GM12878 (cell line): ENCODE measurements around the gene ZNF891.

Experiments used
- CTCF ChIP-seq, 3 experiments: IDR thresholded peaks in 2 of 3; conservative IDR thresholded peaks in 1 of 3; 2 replicates each; pipeline ENCODE4 v1.5.1; 2011; ENCODE audit warnings: low read depth in 3 of 3, low read length in 3 of 3, mild to moderate bottlenecking in 3 of 3, control low read depth in 2 of 3, moderate library complexity in 2 of 3, inconsistent platforms in 1 of 3, mixed read lengths in 1 of 3; ENCODE audit not compliant: control insufficient read depth in 2 of 3, insufficient read depth in 1 of 3; ENCODE audit errors: extremely low read depth in 1 of 3
- EP300 ChIP-seq, 2 experiments: fragments of 150-350 bp in 1 of 2; IDR thresholded peaks; 2 replicates each; pipeline ENCODE4 v1.6.1; 2011 to 2012; ENCODE audit warnings: low read depth in 2 of 2, low read length in 2 of 2, borderline replicate concordance in 1 of 2, improper control_type of control experiment in 1 of 2, inconsistent platforms in 1 of 2; ENCODE audit not compliant: control insufficient read depth in 1 of 2
- EZH2 ChIP-seq: IDR thresholded peaks from 2 replicates; pipeline ENCODE4 v1.6.1; 2012; ENCODE audit warnings: low read depth, mild to moderate bottlenecking, control low read depth, inconsistent platforms, low read length, borderline replicate concordance; ENCODE audit not compliant: control insufficient read depth
- KDM1A ChIP-seq: fragments of 200-600 bp; sonication (generic); IDR thresholded peaks from 2 replicates; pipeline ENCODE4 v1.6.1; 2016; ENCODE audit warnings: borderline replicate concordance
- KLF5 ChIP-seq: fragments of 450-650 bp; IDR thresholded peaks from 2 replicates; pipeline ENCODE4 v1.6.1; 2014; ENCODE audit warnings: mild to moderate bottlenecking; ENCODE audit not compliant: partially characterized antibody
- POLR2A ChIP-seq: IDR thresholded peaks from 2 replicates; pipeline ENCODE4 v1.6.1; 2011; ENCODE audit warnings: low read depth, mild to moderate bottlenecking, low read length
- POLR2AphosphoS5 ChIP-seq: IDR thresholded peaks from 2 replicates; pipeline ENCODE4 v1.6.1; 2011; ENCODE audit warnings: mild to moderate bottlenecking, low read length, inconsistent platforms
- RAD21 ChIP-seq: IDR thresholded peaks from 2 replicates; pipeline ENCODE4 v1.6.1; 2011; ENCODE audit warnings: mild to moderate bottlenecking, low read depth, low read length, moderate library complexity; ENCODE audit not compliant: insufficient read depth
- RCOR1 ChIP-seq: conservative IDR thresholded peaks from 2 replicates; pipeline ENCODE4 v1.6.1; 2012; ENCODE audit warnings: low read depth, low read length, improper control_type of control experiment
- RFX5 ChIP-seq: IDR thresholded peaks from 2 replicates; pipeline ENCODE4 v1.6.1; 2011; ENCODE audit warnings: low read depth, low read length, improper control_type of control experiment
- SREBF2 ChIP-seq: IDR thresholded peaks from 2 replicates; pipeline ENCODE4 v1.6.1; 2012; ENCODE audit warnings: mild to moderate bottlenecking, low read length
- TCF3 ChIP-seq: IDR thresholded peaks from 2 replicates; pipeline ENCODE4 v1.6.1; 2012; ENCODE audit warnings: low read depth, mild to moderate bottlenecking, low read length, borderline replicate concordance; ENCODE audit not compliant: insufficient read depth
- YBX1 ChIP-seq: fragments of 450-650 bp; IDR thresholded peaks from 2 replicates; pipeline ENCODE4 v1.6.1; 2016; ENCODE audit warnings: antibody characterized with exemption
- ZNF24 ChIP-seq: fragments of 450-650 bp; IDR thresholded peaks from 2 replicates; pipeline ENCODE4 v1.6.1; 2017; ENCODE audit warnings: antibody characterized with exemption, mild to moderate bottlenecking

GRCh38 chr12:133165776-133166175 lies 35.7 kb upstream of the ZNF891 start:
- no peak for TF ChIP-seq RFX5
- no peak for TF ChIP-seq RAD21
- TF ChIP-seq POLR2A = no peak
- TF ChIP-seq EP300 (IDR thresholded peaks at IDR 0.05; ENCODE audit: borderline replicate concordance in 1 of 2, control insufficient read depth in 1 of 2, low read depth in 2 of 2, low read length in 2 of 2) = no peak
- no peak for TF ChIP-seq KDM1A
- no peak for TF ChIP-seq TCF3
- no peak for TF ChIP-seq CTCF (IDR thresholded peaks at IDR 0.05 in 2 of 3, conservative IDR thresholded peaks at IDR 0.05 in 1 of 3; ENCODE audit: control insufficient read depth in 2 of 3, extremely low read depth in 1 of 3, insufficient read depth in 1 of 3, low read depth in 3 of 3, low read length in 3 of 3)
- TF ChIP-seq YBX1 = no peak
- TF ChIP-seq RCOR1 = no peak
- TF ChIP-seq POLR2AphosphoS5 = no peak
- TF ChIP-seq ZNF24 = no peak
- no peak for TF ChIP-seq SREBF2
- TF ChIP-seq EZH2 = no peak
- TF ChIP-seq KLF5 = no peak
